Retinal pigment epithelial cell (primary cell): ENCODE results near the gene SLC6A3.

Experiments used
- DNase-seq: peaks from one replicate; pipeline ENCODE4 v3.0.0-alpha.2; 2010; ENCODE audit warnings: low read depth
- H3K4me3 ChIP-seq: 2 replicates; pipeline ENCODE4 v1.5.1; 2011; ENCODE audit warnings: mild to moderate bottlenecking, low read length, control low read depth, moderate library complexity
- CTCF ChIP-seq: conservative IDR thresholded peaks from 2 replicates; pipeline ENCODE4 v1.5.1; 2011; ENCODE audit warnings: low read depth, low read length, control low read depth, inconsistent platforms

SLC6A3 gene

GRCh38 chr5:1468247-1468612 is 23.0 kb upstream of the SLC6A3 start:
- no peak for DNase-seq
- peak; percentile 76 for TF ChIP-seq CTCF
- H3K4me3 ChIP-seq = no peak overlapping the region

- TF ChIP-seq CTCF = no peak
- no peak for DNase-seq
- no peak overlapping the region for H3K4me3 ChIP-seq
Measured at GRCh38 chr5:1467341-1468246, 22.4 kb upstream of the SLC6A3 start.

- H3K4me3 ChIP-seq = no peak overlapping the region
- no peak for DNase-seq
- no peak for TF ChIP-seq CTCF
Measured at GRCh38 chr5:1466631-1467265, 21.5 kb upstream of the SLC6A3 start.

- no peak overlapping the region for H3K4me3 ChIP-seq
- DNase-seq = no peak
- TF ChIP-seq CTCF = no peak
Measured at GRCh38 chr5:1465966-1466471, 20.8 kb upstream of the SLC6A3 start.

- no peak for TF ChIP-seq CTCF
- H3K4me3 ChIP-seq = no peak overlapping the region
- DNase-seq = no peak
Measured at GRCh38 chr5:1465117-1465516, 19.9 kb upstream of the SLC6A3 start.

- no peak for TF ChIP-seq CTCF
- H3K4me3 ChIP-seq = no peak overlapping the region
- DNase-seq = no peak
Measured at GRCh38 chr5:1464511-1464910, 19.3 kb upstream of the SLC6A3 start.
